ENCODE measurements around the gene PGM2.
A peak's percentile ranks its signal among the peaks of the same experiment; 100 is the strongest.
"Not testable (repeated sequence)": the region's sequence is repeated elsewhere in the genome, so short reads cannot be mapped to it uniquely, and the experiment has no call there.

Gene PGM2

DNA sequence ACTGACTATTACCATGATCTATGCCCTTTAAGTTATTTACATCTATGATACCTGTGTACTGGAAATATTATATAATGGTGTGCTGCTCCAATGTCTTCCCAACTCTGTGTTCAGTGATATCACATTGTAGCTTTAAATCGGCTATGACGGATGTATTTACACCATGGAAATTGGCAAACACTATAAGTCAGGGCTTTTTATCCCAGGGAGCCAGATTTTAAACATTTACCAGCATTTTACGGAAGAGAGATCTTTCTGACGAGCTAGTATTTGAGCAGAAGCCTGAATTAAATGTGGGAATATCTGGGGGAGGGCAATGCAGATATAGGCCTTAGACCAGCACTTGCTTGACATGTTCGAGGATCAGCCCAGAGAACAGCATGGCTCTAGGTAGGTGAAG is 7.7 kb upstream of the PGM2 start:
- no peak overlapping the region for H3K4me3 ChIP-seq (ENCODE audit: low read length)
- TF ChIP-seq, protein P1, sequence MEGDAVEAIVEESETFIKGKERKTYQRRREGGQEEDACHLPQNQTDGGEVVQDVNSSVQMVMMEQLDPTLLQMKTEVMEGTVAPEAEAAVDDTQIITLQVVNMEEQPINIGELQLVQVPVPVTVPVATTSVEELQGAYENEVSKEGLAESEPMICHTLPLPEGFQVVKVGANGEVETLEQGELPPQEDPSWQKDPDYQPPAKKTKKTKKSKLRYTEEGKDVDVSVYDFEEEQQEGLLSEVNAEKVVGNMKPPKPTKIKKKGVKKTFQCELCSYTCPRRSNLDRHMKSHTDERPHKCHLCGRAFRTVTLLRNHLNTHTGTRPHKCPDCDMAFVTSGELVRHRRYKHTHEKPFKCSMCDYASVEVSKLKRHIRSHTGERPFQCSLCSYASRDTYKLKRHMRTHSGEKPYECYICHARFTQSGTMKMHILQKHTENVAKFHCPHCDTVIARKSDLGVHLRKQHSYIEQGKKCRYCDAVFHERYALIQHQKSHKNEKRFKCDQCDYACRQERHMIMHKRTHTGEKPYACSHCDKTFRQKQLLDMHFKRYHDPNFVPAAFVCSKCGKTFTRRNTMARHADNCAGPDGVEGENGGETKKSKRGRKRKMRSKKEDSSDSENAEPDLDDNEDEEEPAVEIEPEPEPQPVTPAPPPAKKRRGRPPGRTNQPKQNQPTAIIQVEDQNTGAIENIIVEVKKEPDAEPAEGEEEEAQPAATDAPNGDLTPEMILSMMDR (conservative IDR thresholded peaks at IDR 0.05; ENCODE audit: low read depth, low read length), result no peak
- DNase-seq (ENCODE audit: low read depth), result no peak

DNA sequence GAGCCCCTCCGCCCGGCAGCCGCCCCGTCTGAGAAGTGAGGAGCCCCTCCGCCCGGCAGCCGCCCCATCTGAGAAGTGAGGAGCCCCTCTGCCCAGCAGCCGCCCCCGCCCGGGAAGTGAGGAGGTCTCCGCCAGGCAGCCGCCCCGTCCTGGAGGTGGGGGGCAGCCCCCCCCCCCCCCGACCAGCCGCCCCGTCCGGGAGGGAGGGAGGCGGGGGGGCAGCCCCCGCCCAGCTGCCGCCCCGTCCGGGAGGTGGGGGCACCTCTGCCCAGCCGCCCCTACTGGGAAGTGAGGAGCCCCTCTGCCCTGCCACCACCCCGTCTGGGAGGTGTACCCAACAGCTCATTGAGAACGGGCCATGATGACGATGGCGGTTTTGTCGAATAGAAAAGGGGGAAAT is 6.0 kb upstream of the PGM2 start:
- DNase-seq (ENCODE audit: low read depth); H3K4me3 ChIP-seq (ENCODE audit: low read length): not testable (repeated sequence)

DNA sequence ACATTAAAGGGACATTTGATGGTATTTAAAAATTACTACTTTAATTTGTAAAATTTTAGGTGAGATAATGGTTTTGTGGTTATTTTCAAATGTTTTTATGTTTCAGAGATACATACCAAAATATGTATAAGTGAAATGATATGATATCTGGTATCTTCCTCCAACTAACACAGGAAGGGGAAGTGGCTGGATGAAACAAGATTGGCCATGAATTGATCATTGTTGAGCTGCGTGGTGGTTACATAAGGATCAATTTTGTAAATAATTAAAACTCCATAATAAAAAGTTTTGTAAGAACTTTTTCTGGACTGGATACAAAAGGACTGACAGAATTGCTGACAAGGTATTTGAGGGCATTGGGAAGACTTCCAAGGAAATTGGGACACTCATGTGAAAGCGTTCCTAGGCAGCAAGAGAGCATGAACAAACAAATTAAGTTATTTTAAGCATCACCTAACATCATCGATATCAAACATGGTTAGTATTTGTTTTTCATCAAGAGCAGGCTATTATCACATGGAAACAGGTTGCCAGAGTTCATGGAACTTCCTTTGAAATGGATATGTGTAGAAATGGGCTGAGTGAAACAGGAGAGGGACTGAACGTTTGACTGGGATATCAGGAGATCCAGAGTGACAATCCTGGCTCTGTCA is 4.4 kb upstream of the PGM2 start:
- DNase-seq (ENCODE audit: low read depth), result no peak
- TF ChIP-seq, protein P1 (conservative IDR thresholded peaks at IDR 0.05; ENCODE audit: low read depth, low read length), result no peak
- no peak overlapping the region for H3K4me3 ChIP-seq (ENCODE audit: low read length)

DNA sequence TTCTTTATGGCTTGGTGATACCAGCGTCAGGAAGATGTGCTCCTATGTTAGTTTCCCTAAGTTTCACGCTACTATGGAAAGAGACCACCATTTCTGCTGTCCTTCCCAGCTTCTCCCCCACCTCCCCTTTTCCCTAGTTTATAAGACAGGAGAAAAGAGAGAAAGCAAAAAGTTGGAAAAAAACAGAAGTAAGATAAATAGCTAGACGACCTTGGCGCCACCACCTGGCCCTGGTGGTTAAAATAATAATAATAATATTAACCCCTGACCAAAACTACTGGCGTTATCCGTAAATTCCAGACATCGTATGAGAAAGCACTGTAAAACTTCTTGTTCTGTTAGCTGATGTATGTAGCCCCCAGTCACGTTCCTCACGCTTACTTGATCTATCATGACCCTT is 985 bp upstream of the PGM2 start:
- not testable (repeated sequence) for DNase-seq (ENCODE audit: low read depth)
- TF ChIP-seq, protein P1 (conservative IDR thresholded peaks at IDR 0.05; ENCODE audit: low read depth, low read length), result peak; percentile 17
- H3K4me3 ChIP-seq (ENCODE audit: low read length), result peak overlapping the region; percentile 68

DNA sequence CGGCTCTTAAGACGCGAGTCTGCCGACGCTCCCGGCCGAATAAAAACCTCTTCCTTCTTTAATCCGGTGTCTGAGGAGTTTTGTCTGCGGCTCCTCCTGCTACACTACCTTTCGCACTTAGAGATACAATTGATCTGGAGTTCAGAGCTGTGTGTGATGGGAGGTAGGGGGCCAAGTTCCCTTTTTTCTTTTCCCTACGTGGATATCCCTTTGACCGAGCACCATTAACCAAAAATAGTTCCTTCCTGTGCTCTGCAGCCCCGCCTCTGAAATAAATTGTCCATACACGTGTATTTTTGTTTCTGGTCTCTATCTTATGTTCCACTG is 555 bp upstream of the PGM2 start:
- H3K4me3 ChIP-seq (ENCODE audit: low read length), result peak overlapping the region; percentile 68
- TF ChIP-seq, protein P1 (conservative IDR thresholded peaks at IDR 0.05; ENCODE audit: low read depth, low read length), result no peak
- no peak for DNase-seq (ENCODE audit: low read depth)

DNA sequence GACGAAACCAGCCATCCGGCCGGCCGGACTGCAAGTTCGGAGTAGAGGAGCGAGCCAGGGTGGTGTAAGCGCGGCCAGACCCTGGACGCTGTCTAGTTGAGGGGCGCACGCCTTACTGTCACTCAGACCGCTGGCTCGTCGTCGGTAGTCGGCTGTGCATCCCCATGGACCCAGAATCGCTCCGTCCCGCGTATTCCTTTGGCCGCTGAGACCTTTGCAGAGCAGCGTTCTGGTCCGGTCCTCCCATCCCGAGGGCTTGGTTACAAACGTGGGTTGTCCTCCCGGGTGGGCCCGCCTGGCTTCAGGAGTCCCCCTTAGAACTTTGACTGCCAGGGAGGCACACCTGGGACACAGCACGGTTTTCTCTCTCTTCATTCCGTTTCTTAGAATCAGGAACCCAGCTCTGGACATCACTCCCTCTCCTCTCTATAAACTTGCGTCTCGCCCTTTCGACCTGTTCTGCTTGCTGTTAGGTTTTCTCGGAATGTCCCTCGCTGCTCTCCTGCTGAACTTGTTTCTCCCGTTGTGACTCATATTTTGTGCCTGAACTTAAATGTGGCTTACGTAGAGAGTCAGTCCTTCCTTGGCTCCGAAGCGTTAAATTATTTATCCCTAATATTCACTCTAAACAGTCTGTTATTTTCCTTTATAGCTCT is 672 bp downstream of the PGM2 start:
- TF ChIP-seq, protein P1 (conservative IDR thresholded peaks at IDR 0.05; ENCODE audit: low read depth, low read length), result no peak
- DNase-seq (ENCODE audit: low read depth), result no peak
- peak overlapping the region; percentile 68 for H3K4me3 ChIP-seq (ENCODE audit: low read length)

DNA sequence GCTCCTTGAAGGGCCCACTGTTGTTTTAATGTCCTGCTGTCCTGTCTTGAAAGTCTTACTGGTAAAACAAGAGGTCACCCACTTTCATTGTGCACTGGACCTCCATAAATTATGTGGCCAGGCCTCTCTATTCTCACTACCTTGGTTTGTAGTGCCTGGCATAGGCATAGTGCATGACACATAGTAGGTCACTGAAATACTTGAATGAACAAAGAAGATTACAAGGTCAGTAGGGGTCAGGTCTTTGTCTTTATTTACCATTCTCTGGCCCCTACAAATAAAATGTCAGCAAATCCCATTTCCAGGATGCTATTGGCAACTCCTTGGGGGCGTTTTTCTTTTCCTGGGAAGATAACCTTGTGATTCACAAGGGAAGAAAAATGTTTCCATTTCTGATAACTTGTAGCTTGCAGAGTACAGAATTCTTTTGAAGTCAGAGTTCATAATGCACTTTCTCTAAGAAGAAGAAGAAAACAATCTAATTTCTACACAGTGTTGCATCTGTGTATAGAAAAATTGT is 1.4 kb downstream of the PGM2 start:
- peak overlapping the region; percentile 68 for H3K4me3 ChIP-seq (ENCODE audit: low read length)
- DNase-seq (ENCODE audit: low read depth), result no peak
- TF ChIP-seq, protein P1 (conservative IDR thresholded peaks at IDR 0.05; ENCODE audit: low read depth, low read length), result no peak

Data from retinal pigment epithelial cell (primary cell).